Fibroblast of pulmonary artery (primary cell): ENCODE data around the gene UQCRQ.
A peak's percentile ranks its signal among the peaks of the same experiment; 100 is the strongest.

Experiments
- DNase-seq: peaks from one replicate; pipeline ENCODE4 v3.0.0-alpha.2; 2010; ENCODE audit warnings: low read depth
- H3K4me3 ChIP-seq: replicated peaks from 2 replicates; pipeline ENCODE4 v1.5.1; 2011; ENCODE audit warnings: low read depth, mild to moderate bottlenecking, control low read depth, low read length, moderate library complexity
- CTCF ChIP-seq: IDR thresholded peaks from 2 replicates; pipeline ENCODE4 v1.5.1; 2011; ENCODE audit warnings: mild to moderate bottlenecking, control low read depth, low read length, inconsistent platforms; ENCODE audit errors: missing control alignments

Gene UQCRQ

GRCh38 chr5:132896685-132897084 lies 30.2 kb downstream of the UQCRQ start:
- no peak overlapping the region for H3K4me3 ChIP-seq
- no peak for DNase-seq
- no peak for TF ChIP-seq CTCF

DNA sequence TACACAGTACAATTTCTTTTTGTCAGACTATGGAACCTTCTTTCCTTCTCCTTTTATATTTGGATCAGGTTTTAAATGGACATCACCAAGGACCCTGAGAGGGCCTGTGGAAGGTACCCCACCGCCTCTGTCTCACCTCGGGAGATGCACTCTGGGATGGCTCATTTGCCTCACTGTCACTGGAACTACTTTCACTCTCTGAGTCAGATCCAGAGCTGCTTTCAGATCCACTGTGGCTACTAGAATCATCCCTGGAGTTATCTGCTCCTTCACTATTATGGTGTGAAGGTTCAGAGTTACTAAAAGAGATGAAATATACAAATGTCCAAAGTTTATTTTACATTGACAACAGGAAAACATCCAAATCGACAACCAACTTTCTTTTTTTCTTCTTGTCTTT lies 31.7 kb downstream of the UQCRQ start:
- H3K4me3 ChIP-seq = no peak overlapping the region
- no peak for TF ChIP-seq CTCF
- DNase-seq = no peak

GRCh38 chr5:132901036-132901435 lies 34.6 kb downstream of the UQCRQ start:
- TF ChIP-seq CTCF = no peak
- no peak overlapping the region for H3K4me3 ChIP-seq
- DNase-seq = no peak

- TF ChIP-seq CTCF = no peak
- no peak overlapping the region for H3K4me3 ChIP-seq
- DNase-seq = no peak
These were observed 35.3 kb downstream of the UQCRQ start for GRCh38 chr5:132901730-132902129.

- peak; percentile 5 for TF ChIP-seq CTCF
- H3K4me3 ChIP-seq = no peak overlapping the region
- peak; percentile 60 for DNase-seq
These were observed 39.5 kb downstream of the UQCRQ start for GRCh38 chr5:132905938-132906337.

DNA sequence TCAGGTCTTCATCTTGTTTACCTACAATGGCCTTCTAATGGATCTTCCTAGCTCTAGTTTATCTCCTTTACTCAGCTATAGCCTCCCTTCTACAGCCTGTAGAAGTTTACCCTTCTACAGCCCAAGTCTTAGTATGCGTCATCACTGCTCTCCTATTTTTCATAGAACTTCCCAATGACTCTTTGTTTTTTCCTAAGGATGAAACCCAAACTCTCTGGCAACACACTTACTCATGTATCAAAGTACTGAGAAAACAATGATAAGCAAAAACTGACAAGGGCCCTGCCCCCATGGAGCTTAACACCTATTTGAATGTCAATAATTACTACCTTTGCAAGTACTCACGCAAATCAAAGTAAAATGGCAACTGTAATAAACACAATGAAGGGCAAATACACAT lies 40.7 kb downstream of the UQCRQ start:
- no peak for TF ChIP-seq CTCF
- no peak for DNase-seq
- H3K4me3 ChIP-seq = no peak overlapping the region

GRCh38 chr5:132909702-132910101 lies 43.3 kb downstream of the UQCRQ start:
- no peak for DNase-seq

More at GRCh38 chr5:132909702-132910101, 43.3 kb downstream of the UQCRQ start:
- no peak for TF ChIP-seq CTCF
- no peak overlapping the region for H3K4me3 ChIP-seq
